GM21619 (cell line): ENCODE results near the gene TMEM190.
"Not testable (repeated sequence)": the region's sequence is repeated elsewhere in the genome, so short reads cannot be mapped to it uniquely, and the experiment has no call there.

Source experiments
- ATAC-seq: cut with Tn5 transposase; IDR thresholded peaks from one replicate; pipeline ENCODE4 v1.9.1; 2021; ENCODE audit not compliant: unreplicated experiment

TMEM190 gene

GRCh38 chr19:55418185-55418584 lies 41.6 kb downstream of the TMEM190 start:
- no peak for ATAC-seq

- ATAC-seq = no peak
Observed at GRCh38 chr19:55419103-55419502, 42.5 kb downstream of the TMEM190 start.

GRCh38 chr19:55419624-55420236 lies 43.1 kb downstream of the TMEM190 start:
- no peak for ATAC-seq

- ATAC-seq = not testable (repeated sequence)
Observed at GRCh38 chr19:55421281-55421680, 44.7 kb downstream of the TMEM190 start.

GRCh38 chr19:55423225-55424005 lies 46.8 kb downstream of the TMEM190 start:
- no peak for ATAC-seq

GRCh38 chr19:55424518-55424917 lies 47.9 kb downstream of the TMEM190 start:
- ATAC-seq = no peak

GRCh38 chr19:55426042-55426441 lies 49.4 kb downstream of the TMEM190 start:
- no peak for ATAC-seq
